ENCODE measurements around the gene CUL7.
"Not testable (repeated sequence)": the region's sequence is repeated elsewhere in the genome, so short reads cannot be mapped to it uniquely, and the experiment has no call there.

Gene CUL7

GRCh38 chr6:43053545-43054205, at the start of gene CUL7:
CUL7 (minus strand) TSS chr6:43053851; CDS start chr6:43052788, 1,063 bp downstream.
- DNase-seq: peak; percentile 90

- no peak for DNase-seq
Measured at GRCh38 chr6:43101497-43101896, 47.8 kb upstream of the CUL7 start.

GRCh38 chr6:43097502-43097901, 43.9 kb upstream of the CUL7 start:
- no peak for DNase-seq

DNA sequence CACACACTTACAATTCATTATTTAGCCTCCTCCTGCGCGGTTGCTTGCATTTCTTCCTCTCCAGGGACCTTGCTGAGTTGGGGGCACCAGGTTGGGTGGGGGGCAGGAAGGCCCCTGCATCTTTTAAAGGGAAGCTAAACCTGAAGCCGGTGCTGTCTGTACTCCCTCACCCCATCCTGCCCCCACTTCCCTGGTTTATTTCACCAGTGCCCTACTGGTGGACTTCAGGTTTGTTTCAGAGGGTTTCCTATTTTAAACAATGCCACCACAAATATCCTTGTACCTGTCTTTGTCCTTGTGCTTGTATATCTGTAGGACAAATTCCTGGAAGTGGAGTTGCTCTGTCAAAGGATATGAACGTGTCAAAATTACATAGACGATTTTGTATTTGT, 43.4 kb upstream of the CUL7 start:
- no peak for DNase-seq

- DNase-seq: no peak
Measured at GRCh38 chr6:43096451-43097097, 42.9 kb upstream of the CUL7 start.

- DNase-seq: no peak
Measured at GRCh38 chr6:43095939-43096338, 42.3 kb upstream of the CUL7 start.

DNA sequence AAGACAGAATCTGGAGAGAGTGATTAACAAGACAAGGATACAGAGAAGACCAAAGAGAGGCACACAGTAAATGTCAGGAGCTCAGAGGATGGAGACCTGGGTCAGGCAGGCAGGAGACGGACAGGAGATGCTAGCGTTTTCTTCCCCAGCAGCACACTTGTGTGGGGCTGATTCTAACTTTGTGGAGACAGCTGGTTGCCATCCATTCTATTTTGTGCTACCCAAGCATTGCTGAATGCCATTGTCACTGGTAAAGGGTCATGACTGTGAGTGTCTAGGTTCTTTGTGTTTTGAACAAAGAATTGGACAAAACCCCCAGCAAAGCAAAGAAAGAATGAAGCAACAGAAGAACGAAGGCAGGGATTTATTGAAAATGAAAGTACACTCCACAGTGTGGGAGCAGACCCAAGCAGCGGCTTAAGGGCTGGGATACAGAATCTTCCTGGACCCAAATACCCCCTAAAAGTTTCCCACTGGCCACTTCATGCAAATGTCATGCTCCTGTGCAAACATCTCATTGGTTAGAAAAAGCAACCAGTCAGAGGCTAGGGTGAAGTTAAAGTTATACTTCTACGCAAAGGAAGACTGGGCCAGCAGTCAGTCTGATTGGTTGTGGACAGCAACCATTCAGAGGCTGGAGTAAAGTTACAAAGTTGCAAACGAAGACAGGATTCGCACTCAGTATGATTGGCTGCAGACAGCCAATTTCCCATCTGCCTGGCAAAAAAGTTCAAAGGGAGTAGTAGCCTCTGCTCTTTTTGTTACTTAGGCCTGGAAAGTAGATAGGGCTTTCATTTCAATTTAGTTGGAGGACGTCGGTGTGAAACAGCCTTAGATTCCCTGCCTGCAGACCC, 40.0 kb upstream of the CUL7 start:
- DNase-seq: no peak

GRCh38 chr6:43092635-43093034, 39.0 kb upstream of the CUL7 start:
- DNase-seq: no peak

GRCh38 chr6:43091436-43091991, 37.9 kb upstream of the CUL7 start:
- DNase-seq: no peak

- no peak for DNase-seq
Measured at GRCh38 chr6:43091020-43091419, 37.4 kb upstream of the CUL7 start.

DNA sequence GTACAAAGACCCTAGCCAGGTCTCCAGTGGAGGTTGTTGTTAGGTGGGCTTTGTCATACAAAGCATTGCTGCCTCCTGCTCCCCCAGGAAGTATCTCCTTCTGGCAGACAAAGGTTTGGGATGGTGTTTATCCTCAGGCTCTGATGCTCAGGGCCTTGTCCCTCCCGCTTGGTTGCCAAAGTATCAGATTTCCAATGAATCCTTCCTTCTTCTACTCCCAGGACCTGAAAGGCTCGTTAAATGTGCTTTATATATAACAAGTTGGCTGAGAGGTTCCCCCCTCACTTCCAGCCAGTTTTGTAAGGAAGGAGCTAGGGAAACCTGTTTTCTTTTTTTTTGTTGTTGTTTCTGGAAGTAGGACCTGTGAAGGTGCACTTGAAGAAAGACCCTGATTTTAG, 36.9 kb upstream of the CUL7 start:
- DNase-seq: no peak

DNA sequence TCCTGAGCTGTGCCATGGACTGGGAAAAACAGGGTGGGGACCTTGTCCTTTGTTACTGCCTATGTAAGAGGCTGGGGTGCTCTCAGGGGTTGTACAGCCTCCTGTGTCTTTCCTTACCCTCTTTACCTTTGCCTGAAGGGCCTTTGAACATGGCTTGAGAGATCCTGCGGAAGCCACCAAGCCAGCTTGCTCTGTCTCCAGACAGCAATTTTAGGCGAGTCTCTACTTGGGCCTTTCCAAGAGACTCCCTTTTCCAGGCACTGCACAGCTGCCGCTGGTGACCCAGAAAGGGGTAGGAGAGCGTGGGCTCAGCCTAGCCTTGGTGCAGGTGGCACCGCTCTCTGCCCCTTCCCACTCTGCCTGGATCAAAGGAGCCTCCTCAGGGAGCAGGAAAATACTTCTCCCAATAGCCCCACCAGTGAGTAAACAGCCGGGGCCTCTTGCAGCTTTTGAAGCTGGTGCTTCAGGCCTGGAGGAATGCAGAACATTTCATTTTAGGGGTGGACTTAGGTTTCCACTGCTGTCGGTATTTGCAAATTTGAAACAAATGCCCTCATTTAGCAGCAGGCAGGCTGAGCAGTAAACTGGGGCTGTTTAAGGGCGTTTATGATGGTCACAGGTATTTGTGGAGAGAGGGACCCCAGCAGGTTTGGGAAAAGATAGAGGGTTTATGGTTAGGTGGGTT, 36.4 kb upstream of the CUL7 start:
- no peak for DNase-seq

DNA sequence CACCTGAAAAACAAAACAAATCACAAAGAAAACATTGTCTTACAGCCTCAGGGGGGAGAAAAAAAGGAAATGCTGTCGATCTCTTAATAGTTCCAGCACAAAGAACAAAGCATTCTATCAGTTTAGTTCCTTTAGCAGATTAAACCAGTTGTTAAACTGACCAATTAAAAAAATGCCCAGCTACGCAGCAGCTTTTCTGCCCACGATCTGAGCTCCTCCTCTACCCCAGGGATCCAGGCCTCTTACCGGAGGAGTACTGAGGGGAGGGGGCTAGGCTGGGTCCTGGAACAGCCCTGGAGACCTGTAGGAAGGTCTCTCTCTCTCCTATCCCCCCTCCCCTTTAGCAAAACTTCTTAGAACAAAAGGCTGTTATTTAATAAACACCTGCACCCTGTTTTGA, 35.8 kb upstream of the CUL7 start:
- no peak for DNase-seq

- no peak for DNase-seq
Measured at GRCh38 chr6:43088654-43089056, 35.0 kb upstream of the CUL7 start.

DNA sequence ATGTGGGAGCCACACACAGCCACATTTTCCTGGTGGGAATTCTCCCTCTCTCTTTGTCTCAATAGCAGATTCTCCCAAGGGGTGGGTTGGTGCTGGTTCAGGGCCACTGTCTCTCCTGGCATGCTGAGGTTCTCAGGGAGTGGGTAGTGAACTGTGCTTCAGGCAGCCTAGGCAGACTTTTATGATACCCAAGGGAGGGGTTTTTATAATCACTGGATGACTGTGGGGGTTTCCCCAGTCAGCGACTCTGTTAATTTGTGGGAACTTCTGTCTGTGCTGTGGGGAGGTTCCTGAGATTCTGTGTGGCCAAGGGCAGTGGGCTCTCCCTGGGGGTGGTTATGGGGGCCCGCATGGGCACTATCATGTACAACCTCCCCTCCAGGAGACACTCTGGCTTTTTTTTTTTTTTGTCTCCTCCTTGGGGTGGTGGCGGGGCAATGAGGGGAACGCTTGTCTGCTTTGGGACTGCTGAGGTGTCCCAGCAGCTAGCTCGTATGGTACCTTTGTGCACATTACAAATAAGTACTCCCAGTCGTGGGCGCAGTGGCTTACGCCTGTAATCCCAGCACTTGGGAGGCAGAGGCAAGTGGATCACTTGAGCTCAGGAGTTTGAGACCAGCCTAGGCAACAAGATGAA, 32.5 kb upstream of the CUL7 start:
- no peak for DNase-seq

- DNase-seq: no peak
Measured at GRCh38 chr6:43082806-43083655, 29.4 kb upstream of the CUL7 start.

- DNase-seq: not testable (repeated sequence)
Measured at GRCh38 chr6:43081922-43082321, 28.3 kb upstream of the CUL7 start.

- no peak for DNase-seq
Measured at GRCh38 chr6:43081043-43081442, 27.4 kb upstream of the CUL7 start.

DNA sequence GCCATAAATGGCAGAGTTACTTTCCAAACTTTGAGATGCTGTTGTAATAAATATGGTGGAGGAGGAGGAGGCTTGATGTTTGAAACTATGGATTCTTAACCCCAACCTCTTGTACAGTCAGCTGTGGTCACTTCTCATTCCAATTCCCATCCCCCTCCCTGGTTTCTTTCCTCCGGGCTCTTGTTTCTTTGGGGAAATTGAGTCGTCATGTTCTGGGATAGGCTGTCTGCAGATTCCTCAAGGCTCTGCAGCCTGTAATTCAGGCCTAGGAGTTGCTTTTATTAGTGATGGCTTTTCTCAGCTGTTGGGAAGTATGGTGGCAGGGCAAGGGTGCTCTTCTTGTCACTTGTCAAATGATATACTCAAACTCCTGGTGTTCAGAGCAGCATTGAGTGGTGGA, 25.0 kb upstream of the CUL7 start:
- DNase-seq: no peak

DNA sequence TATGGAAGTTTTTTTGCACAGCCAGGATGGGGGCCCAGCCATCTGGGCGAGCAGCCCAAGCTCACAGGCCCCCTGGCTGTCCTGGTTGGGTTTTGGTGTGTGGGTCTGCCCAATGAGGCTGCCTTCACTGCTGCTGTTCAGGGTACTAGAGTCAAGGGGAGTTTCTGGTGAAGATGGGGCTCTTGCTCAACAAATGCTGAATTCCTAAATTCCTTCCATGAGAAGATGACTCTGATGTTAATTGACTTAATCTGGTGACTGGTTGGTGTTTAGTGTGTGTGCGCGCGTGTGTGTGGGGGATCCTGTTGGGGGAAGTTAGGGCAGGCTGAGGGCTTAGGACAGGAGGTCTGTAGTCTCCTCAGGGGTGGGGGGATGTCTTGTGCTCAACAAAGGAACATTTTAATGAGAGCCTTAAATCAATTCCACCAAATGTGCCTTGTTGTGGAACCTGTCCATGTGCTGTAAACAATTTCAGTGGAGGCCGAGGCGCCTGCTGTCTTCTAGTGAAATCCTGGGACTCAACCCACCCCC, 24.4 kb upstream of the CUL7 start:
- DNase-seq: no peak

GRCh38 chr6:43077333-43077809, 23.7 kb upstream of the CUL7 start:
- no peak for DNase-seq
